Measurements from ENCODE around the gene LDLRAP1.
"Not testable (repeated sequence)": the region's sequence is repeated elsewhere in the genome, so short reads cannot be mapped to it uniquely, and the experiment has no call there.

Gene LDLRAP1

DNA sequence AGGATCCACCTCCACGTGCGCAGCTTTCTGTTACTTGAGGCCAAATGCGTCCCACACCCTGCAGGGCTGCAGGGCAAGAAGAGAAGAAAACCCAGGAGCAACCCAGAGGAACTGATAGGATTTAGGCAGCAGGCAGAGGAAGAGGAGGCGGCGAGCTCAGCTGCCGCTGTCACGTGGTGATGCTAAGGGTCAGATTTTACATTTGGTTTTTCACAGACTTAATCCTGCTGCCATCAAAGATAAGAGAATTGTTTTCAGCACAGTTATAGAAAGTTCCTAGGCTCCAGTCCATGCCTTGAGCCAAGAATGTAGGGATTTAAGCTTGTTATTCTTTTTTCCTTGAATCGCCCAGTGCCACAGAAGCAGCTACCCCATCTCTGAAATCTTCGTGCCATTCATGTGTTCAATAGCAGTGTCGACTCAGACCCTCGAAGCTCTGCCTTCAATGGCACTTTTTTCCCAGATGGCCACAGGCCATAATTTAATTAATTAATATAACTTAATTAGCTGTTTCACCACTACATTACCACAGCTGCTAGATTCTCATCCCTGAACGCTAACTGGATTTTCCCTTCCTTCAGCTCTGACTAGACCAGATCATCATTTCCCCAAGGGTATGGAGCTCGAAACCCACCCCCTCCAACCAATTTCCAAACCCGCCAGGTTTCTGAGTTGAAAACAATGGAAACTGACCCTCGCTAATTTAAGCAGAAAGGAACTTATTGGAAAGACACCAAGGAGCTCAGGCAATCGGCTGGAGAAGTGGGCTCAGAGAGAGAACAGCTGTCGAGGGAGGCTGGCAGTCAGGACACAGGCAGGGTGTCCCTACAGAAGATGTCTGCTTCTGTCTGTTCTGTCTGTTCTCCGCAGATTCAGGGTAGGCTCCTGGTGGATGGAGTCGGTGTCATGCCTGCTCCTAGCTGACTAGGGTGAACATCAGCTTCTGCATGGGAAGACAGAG lies 36.2 kb downstream of the LDLRAP1 start:
- peak; percentile 54 for DNase-seq

DNA sequence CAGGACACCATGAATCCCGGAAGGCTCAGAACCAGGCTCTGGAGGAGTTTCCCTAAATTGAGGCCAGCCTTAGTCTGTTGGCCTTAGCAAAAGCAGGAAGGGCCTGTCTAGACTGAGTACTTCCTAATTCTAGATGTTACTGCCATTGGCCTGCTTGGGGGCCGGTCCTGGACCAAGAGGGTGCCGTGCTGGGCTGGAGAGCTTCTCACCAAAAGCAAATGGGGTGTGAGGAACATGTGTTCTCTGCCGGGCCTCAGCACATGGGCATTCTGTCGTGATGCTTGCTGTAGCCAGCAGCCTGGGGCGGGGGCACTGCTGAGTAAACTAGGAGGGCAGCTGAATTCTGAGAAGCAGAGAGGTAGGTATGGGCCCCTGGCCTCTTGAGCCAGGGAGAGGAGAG lies 37.5 kb downstream of the LDLRAP1 start:
- DNase-seq = no peak

DNA sequence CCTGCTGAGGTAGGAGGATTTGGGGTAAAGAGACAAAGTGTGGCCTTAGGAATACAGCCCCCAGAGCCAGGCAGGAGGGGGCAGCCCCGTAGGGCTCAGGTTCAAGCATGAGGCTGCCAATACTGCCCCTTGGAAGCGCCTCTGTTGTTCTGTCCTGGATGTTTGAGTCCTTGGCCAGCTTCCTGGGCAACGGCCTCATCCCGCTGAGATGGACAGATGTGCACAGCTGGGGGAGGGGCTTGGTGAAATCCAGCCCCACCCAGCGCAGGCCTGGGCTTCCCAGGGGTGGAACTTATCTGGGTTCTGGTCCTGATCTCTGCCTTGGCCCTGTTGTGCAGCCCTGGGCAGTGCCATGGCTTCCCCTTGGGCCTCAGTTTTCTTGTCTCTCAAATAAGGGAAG lies 38.4 kb downstream of the LDLRAP1 start:
- no peak for DNase-seq

DNA sequence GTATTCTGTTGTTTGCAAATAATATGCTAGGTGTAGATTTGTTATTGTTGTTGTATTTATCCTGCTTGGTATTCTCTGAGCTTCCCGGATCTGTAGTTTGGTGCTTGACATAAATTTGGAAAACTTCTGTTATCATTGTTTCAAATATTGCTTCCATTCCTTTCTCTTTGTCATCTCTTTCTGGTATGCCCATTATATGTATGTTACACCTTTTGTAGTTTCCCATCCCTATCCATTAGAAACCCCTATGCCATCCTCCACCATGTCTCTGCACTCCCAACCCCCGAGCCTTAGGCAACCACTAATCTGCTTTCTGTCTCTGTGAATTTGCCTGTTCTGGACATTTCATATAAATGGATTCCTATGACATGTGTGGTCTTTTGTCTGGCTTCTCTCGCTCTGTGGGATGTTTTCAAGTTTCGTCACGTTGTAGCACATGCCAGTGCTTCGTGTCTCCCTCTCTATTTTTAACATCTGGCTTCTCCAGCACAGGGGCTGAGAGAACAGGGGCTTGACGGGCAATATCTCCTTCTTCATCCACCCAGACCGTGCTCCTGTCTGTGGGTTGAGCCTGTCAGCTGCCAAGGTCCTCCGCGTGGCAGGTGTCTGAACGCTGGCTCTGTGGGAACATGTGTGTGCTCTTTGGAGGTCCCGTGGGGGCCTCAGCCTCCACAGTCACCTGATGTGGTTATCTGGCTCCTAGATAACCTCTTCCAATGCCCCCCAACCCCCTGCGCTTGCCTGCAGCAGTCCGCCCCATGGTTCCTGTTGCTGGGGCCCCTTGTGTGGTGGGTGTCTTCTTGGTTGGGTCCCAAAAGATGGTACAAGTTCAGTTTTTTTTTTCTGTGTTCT lies 40.3 kb downstream of the LDLRAP1 start:
- no peak for DNase-seq

DNA sequence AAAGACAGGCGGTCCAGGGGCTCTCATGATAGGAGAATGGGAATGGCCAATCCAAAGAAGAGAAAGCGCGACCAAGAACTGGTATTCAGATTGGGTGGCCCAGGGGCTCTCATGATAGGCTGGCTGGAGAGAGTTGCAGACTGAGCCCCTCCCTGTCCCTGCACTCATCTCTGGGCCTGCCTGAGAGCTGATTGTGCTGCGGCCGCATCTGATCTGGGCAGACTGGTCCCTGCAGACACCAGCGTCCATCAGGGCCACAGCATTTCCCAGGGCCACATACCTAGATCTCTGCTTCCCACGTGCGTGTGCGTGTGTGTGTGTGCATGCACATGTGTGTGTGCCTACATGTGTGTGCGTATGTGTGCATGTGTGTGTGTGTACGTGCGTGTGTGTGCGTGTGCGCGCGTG lies 42.8 kb downstream of the LDLRAP1 start:
- DNase-seq = peak; percentile 33

DNA sequence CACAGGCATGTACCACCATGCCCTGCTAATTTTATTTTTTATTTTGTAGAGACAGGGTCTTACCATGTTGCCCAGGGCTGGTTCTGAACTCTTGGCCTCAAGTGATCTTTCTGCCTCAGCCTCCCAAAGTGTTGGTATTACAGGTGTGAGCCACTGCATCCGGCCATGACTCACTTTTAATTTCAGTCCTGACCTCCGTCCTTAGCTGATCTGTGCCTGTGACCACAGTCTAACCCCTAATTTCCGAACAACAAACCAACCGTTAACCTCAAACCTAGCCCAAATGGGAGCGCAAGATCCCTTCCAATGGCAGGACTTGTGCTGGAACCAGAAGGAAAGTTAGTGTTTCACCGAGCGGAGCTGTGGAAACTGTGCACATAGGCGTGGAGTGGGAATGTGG lies 43.9 kb downstream of the LDLRAP1 start:
- DNase-seq = no peak

DNA sequence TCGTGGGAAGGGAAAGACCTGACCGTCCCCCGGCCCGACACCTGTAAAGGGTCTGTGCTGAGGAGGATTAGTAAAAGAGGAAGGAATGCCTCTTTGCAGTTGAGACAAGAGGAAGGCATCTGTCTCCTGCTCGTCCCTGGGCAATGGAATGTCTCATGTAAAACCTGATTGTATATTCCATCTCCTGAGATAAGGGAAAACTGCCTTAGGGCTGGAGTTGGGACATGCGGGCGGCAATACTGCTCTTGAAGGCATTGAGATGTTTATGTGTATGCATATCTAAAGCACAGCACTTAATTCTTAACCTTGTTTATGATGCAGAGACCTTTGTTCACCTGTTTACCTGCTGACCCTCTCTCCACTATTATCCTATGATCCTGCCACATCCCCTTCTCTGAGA lies 44.8 kb downstream of the LDLRAP1 start:
- DNase-seq = not testable (repeated sequence)

DNA sequence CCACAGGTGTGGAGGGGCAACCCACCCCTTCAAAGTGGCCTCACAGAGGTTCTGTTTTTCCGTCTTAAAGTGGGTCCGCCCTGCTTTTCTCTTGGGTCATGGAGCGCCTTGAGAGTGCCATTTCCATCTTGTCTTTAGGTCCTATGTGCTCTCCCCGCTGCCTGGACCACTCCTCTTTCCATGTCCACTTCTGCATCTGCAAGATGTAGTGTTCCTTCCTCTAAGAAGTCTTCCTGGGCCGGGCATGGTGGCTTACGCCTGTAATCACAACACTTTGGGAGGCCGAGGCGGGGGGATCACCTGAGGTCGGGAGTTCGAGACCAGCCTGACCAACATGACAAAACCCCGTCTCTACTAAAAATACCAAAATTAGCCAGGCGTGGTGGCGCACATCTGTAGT lies 45.4 kb downstream of the LDLRAP1 start:
- DNase-seq = not testable (repeated sequence)

DNA sequence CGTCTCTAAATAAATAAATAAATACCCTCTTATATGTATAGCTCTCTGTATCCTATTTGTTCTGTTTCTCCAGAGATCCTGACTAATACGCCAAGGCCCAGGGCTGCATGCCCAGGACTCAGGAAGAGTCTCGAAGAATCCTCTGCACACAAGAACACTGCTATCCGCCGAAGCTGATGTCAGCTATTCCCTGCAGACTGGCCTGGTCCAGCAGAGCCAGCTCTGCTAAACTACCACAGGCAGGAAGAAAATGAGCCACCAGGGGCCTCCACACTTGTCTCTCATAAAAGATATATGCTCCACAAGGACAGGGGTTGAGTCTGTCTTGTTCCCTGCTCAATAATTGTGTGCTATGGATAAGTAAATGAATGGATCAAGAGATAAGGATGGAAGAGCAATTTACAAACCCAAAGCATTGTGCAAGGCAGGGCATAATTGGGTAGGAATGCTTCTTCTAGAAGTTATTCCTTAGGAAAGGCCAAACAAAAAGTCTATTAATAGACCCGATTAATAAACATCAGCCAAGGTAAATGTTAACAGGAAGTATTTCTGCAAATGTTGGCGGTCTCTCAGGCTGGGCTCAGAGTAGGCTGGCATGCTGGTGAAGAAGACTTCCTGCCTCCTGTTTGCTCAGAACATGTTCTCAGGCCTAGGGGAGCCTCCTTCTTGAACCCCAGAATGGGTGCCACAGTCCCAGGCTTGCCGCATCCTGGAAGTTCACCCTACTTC lies 46.9 kb downstream of the LDLRAP1 start:
- DNase-seq = peak; percentile 35

DNA sequence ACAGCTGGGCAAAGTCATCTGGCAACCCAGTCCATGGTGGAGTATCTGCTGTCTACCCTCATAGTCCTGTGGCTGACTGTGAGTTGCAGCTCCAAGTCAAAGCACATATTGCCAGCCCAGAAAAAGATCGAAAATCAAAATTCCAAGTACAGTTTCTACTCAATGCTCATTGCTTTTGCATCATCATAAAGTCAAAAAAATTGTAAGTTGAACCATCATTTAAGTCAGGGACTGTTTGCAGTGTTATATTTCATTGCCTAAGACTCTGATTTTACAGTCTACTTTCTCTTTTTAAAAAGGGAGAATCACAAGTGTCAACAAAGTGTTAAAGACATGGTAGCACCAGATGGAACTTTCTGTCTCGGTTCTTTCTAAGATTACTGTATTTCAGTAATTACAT lies 50.5 kb downstream of the LDLRAP1 start:
- no peak for DNase-seq

DNA sequence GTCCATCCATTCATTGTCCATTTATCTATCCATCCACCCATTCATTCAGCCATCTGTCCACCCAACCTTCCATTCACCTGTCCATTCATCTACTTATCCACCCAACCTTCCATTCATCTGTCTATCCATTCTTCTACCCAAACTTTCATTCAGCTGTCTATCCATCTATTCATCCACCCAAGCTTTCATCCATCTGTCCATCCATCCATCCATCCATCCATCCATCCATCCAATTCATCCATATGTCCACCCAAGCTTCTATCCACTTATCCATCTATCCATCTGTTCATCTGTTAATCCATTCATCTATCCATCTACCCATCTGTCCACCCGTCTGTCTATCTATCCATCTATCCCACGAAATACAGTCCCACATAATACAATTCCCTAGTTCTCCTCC lies 51.6 kb downstream of the LDLRAP1 start:
- no peak for DNase-seq

DNA sequence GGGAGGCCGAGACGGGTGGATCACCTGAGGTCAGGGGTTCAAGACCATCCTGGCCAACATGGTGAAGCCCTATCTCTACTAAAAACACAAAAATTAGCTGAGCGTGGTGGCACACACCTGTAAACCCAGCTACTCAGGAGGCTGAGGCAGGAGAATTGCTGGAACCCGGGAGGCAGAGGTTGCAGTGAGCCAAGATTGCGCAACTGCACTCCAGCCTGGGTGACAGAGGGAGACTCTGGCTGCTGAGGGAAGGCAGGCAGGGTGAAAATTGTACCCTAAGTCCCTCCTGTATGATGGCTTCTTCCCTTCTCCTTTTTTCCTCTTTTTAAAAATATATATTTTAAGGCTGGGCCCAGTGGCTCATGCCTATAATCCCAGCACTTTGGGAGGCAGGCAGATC lies 53.2 kb downstream of the LDLRAP1 start:
- DNase-seq = not testable (repeated sequence)

DNA sequence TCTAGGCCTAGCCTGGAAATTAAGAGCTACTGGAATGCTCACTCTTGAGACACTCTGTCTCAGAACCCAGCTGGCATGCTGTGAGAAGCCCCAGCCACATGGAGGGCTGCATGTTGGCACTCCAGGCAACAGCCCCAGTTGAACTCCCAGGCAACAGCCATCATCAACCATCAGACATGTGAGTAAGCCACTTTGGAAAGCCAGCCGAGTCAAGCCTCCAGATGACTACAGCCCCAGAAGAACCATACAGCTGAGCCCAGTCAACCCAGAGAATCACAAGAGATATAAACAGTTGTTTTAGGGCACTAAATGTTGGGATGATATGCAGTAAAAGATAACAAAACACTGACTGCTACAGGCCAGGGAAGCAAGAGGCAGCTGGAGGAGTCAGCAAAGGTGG lies 55.5 kb downstream of the LDLRAP1 start:
- DNase-seq = no peak

DNA sequence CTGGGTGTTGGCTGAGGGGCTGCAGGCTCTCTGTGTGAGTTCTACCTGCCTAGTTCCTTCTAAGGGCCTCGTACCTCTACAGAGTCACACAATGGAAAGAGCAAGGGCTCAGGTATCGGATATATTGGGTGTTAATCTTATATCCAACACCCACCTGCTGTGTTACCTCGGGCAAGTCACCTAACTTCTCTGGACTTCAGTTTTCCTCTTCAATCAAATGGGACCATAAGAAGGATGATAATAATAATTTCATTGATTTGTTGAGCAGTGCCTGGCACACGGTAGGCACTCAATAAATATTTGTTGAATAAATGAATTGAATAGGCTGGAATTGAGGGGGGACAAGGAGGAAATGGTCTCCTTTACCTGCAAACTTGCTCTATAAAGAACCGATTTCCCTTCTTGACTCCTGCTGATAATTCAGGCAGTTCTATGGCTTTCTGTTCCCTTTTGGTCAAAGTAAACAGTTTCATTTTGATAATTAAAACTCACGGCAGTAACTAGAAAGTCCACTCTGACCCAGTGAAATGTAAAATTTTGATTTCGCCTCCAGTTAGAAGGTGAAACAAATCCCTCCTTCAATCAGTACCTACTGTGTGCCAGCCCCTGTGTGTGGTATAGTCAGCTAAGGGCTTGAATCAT lies 56.7 kb downstream of the LDLRAP1 start:
- DNase-seq = no peak

DNA sequence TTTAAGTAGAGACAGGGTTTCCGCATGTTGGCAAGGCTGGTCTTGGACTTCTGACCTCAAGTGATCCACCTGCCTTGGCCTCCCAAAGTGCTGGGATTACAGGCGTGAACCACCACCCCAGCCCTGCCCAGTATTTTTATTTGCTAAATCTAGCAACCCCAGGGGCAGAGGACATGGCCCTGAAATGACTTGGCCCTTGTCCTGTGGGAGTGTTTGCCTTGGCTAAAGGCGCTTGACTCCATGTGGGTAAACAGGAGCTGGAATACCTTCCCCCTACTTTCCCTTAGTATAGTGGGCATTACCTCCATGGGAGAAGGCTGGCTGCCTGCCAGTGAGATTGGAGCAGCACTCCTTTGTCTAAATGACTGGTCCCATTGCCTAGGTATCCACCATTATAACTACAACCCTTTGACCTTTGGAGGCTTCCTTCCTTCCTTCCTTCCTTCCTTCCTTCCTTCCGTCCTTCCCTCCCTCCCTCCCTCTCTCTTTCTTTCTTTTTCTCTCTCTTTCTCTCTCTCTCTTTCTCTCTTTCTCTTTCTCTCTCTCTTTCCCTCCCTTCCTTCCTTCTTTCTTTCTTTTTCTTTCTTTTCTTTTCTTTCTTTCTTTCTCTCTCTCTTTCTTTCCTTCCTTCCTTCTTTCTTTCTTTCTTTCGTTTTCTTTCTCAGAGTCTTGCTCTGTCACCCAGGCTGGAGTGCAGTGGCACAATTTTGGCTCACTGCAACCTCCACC lies 57.7 kb downstream of the LDLRAP1 start:
- DNase-seq = not testable (repeated sequence)

DNA sequence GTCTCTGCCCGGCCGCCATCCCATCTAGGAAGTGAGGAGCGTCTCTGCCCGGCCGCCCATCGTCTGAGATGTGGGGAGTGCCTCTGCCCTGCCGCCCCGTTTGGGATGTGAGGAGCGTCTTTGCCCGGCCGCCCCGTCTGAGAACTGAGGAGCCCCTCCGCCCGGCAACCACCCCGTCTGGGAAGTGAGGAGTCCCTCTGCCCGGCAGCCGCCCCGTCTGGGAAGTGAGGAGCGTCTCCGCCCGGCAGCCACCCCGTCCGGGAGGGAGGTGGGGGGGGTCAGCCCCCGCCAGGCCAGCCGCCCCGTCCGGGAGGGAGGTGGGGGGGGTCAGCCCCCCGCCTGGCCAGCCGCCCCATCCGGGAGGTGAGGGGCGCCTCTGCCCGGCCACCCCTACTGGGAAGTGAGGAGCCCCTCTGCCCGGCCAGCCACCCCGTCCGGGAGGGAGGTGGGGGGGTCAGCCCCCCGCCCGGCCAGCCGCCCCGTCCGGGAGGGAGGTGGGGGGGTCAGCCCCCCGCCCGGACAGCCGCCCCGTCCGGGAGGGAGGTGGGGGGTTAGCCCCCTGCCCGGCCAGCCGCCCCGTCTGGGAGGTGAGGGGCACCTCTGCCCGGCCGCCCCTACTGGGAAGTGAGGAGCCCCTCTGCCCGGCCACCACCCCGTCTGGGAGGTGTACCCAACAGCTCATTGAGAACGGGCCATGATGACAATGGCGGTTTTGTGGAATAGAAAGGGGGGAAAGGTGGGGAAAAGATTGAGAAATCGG lies 60.6 kb downstream of the LDLRAP1 start:
- DNase-seq = not testable (repeated sequence)

DNA sequence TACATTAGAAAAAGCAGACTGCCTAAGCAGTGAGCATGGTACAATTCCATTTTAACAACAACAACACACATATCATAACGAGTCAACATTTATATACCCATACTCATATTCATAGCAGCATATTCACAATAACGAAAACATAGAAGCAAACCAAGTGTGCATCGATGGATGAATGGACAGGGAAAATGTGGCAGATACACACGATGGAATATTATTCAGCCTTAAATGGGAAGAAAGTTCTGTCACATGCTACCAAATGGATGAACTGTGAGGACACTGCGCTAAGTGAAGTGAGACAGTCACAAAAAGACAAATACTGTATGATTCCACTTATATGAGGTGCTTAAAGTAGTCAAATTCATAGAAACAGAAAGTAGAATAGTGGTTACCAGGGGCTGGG lies 63.7 kb downstream of the LDLRAP1 start:
- DNase-seq = no peak

DNA sequence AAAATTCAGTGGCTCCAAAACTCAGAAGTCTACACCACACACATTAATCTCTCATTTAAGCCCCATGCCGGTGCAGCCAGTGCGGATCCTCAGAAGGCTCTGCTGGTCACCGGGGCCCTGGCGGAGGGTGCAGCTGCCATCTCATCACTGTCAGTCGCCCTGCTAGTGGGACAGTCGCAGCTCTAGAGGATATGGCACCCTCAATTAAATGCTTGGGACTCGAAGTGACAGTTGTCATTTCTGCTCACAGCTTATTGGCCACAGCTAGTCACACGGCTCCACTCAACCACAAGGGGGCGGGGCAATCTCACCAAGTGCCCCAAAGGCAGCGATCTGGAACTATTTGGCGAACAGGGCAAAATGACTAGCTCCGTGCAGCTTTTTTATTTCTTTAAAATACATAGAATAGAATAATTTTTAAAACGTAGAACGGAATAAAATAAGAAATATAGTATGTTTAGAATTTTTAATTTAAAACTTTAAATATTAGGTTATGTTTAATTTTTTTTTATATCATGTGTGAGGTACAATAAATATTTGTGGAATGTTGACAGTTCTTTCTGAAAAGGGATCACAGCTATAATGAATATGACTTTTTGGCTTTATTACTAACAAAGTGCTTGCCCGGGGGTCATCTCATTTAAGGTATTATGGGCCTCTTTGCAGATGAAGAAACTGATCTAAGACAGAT lies 65.2 kb downstream of the LDLRAP1 start:
- peak; percentile 95 for DNase-seq

DNA sequence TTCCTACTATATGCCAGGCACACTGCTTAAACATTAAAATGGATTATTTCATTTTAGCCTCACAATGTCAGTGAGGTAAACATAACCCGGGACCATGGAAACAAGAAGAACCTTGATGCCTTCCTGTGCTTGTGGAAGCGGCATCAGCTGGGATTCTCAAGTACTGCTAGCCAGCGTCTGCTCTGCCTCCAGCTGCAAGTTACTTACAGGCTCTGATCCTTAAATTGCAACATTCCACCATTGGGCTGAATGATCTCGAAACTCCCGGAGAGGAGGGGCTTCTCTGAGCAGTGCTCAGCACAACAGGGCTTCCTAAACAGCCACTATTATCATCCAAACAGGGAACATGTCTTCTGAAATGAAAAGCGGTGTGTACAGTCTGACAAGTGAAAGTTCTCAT lies 66.5 kb downstream of the LDLRAP1 start:
- DNase-seq = no peak

Measured in eye (tissue), 1 donor.